ENCODE results near the gene GPRC5C.
"Not testable (repeated sequence)": the region's sequence is repeated elsewhere in the genome, so short reads cannot be mapped to it uniquely, and the experiment has no call there.

GPRC5C gene

DNA sequence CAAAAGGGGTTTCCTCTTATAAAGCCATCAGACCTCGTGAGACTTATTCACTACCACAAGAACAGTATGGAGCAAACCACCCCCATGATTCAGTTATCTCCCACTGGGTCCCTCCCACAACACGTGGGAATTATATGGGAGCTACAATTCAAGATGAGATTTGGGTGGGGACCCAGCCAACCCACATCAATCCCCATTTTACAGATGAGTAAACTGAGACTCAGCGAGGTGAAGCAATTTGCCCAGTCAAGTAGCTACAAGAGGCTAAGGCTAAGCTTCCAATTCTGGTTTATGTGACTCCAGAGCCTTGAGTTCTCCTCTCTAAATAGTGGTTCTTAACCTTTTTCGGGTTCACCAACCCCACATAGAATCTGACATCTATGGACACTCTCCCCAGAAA is 43.3 kb downstream of the GPRC5C start:
- H3K4me1 ChIP-seq (ENCODE audit: control insufficient read depth, insufficient read depth, low read length, poor library complexity, severe bottlenecking), result no peaks in the 10 kb centered on the region
- WGBS, 2 experiments (ENCODE audit: insufficient coverage in 2 of 2), result 93 to 94% methylated on average over 2 to 3 of the region's 4 CpGs
- H3K9me3 ChIP-seq (ENCODE audit: control insufficient read depth, low read length), result peaks cover 15% of the 10 kb centered on the region
- H3K27ac ChIP-seq (ENCODE audit: low read depth, low read length, severe bottlenecking), result no peak overlapping the region
- H3K36me3 ChIP-seq (ENCODE audit: control insufficient read depth, insufficient read depth, low read length), result no peaks in the 10 kb centered on the region
- no peak overlapping the region for H3K4me3 ChIP-seq (ENCODE audit: extremely low read depth, insufficient read depth, low read length, poor library complexity, severe bottlenecking)

DNA sequence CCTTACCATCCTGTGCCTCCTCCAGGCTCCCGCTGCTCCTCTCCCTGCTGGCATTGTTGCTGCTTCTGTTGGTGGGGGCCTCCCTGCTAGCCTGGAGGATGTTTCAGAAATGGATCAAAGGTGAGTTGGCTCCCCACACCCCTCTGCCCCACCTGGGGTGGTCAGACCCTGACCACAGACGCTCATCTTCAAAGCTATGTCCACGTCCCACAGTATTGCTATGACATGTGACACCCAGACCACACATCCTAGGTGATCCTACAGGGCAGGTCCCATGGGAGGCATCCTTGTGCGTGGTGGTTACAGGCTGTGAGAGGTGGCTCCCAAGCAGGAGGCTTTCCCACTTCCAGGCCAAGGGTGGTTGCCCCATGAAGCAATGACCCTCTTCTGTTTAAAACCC is 45.5 kb downstream of the GPRC5C start:
- H3K9me3 ChIP-seq (ENCODE audit: control insufficient read depth, low read length), result peaks cover 15% of the 10 kb centered on the region
- no peak overlapping the region for H3K27ac ChIP-seq (ENCODE audit: low read depth, low read length, severe bottlenecking)
- H3K36me3 ChIP-seq (ENCODE audit: control insufficient read depth, insufficient read depth, low read length), result no peaks in the 10 kb centered on the region
- no peak overlapping the region for H3K4me3 ChIP-seq (ENCODE audit: extremely low read depth, insufficient read depth, low read length, poor library complexity, severe bottlenecking)
- no peaks in the 10 kb centered on the region for H3K4me1 ChIP-seq (ENCODE audit: control insufficient read depth, insufficient read depth, low read length, poor library complexity, severe bottlenecking)
- 80 to 92% methylated on average over 1 to 3 of the region's 4 CpGs for whole genome bisulfite sequencing, 2 experiments (ENCODE audit: insufficient coverage in 2 of 2)

DNA sequence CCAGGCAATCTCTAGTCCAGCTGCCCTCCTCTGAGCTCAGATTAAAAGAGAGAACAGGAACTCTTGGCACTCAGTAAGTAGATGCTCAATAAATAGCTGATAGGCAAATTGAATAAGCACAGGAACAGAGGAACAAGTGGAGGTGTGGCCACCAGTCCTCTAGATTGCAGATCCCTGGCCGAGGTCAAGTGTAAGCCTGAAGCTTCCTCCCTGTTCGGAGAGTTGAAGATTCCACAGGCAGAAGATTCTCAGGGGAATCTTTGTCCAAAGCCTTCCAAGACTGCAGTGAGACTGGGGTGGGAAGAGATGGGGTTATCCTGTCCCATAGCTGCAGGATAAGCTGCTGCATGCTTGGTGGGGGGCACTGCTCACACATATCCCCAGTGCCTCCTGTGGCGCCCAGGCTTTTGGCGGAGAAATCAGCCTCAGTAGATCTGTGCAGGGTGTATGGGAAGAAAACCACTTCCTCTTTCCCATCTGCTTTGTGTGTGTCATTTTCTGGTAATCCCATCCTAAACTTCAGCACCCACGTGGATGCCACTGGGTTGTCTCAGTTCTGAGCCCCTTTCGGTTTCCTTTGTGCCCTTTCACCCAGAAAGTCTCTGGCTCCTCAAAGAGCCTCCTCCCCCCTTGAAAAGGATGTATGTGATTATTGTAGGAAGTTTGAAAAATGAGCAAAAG is 46.7 kb downstream of the GPRC5C start:
- Histone ChIP-seq H3K9me3 (ENCODE audit: control insufficient read depth, low read length) (peaks cover 15% of the 10 kb centered on the region), H3K36me3 (ENCODE audit: control insufficient read depth, insufficient read depth, low read length) (no peaks in the 10 kb centered on the region), H3K4me1 (ENCODE audit: control insufficient read depth, insufficient read depth, low read length, poor library complexity, severe bottlenecking) (no peaks in the 10 kb centered on the region), H3K4me3 (ENCODE audit: extremely low read depth, insufficient read depth, low read length, poor library complexity, severe bottlenecking) (no peak overlapping the region), H3K27ac (ENCODE audit: low read depth, low read length, severe bottlenecking) (no peak overlapping the region)
- 72 to 75% methylated on average over 2 to 4 of the region's 6 CpGs for WGBS, 2 experiments (ENCODE audit: insufficient coverage in 2 of 2)

DNA sequence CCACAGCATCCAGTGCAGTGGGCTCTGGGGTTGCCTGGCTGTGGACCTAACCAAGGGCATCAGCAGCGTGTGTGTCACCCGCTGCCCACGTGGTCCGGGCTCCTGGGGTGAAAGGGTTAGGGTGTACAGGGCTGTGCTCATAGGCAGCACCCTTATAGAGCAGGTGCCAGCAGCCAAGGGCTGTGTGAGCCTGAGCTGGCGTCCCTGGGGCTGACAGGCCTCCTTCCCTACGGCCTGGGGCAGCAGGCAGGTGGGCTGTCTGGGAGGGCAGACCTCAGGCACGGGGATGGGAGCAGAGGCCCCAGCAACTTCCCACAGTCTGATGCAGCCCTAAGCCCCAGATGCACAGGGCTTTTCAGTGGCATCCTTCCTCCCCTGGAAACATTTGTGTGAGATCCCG is 48.4 kb downstream of the GPRC5C start:
- Histone ChIP-seq H3K9me3 (ENCODE audit: control insufficient read depth, low read length) (peaks cover 12% of the 10 kb centered on the region), H3K4me1 (ENCODE audit: control insufficient read depth, insufficient read depth, low read length, poor library complexity, severe bottlenecking) (no peaks in the 10 kb centered on the region), H3K27ac (ENCODE audit: low read depth, low read length, severe bottlenecking) (no peak overlapping the region), H3K4me3 (ENCODE audit: extremely low read depth, insufficient read depth, low read length, poor library complexity, severe bottlenecking) (no peak overlapping the region), H3K36me3 (ENCODE audit: control insufficient read depth, insufficient read depth, low read length) (no peaks in the 10 kb centered on the region)
- WGBS, 2 experiments (ENCODE audit: insufficient coverage in 2 of 2), result 77 to 92% methylated on average over 4 to 7 of the region's 8 CpGs

DNA sequence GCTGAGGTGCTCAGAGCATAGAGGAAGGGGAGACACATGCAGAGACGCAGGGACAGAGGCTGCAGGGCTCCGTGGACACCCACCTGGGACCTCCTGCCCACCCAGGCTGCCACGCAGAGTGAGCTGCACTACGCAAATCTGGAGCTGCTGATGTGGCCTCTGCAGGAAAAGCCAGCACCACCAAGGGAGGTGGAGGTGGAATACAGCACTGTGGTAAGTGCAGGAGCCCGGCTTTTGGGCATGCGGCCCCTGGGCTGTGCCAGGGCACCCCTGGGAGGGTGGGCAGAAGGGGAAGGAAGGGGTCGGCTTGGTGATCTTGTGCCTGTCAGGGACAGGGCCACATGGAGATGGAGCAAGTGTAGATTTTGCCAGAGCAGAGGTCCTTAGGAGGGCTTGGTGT is 49.7 kb downstream of the GPRC5C start:
- 92 to 94% methylated on average over 6 of the region's 7 CpGs for WGBS, 2 experiments (ENCODE audit: insufficient coverage in 2 of 2)
- H3K36me3 ChIP-seq (ENCODE audit: control insufficient read depth, insufficient read depth, low read length), result no peaks in the 10 kb centered on the region
- no peaks in the 10 kb centered on the region for H3K4me1 ChIP-seq (ENCODE audit: control insufficient read depth, insufficient read depth, low read length, poor library complexity, severe bottlenecking)
- no peak overlapping the region for H3K4me3 ChIP-seq (ENCODE audit: extremely low read depth, insufficient read depth, low read length, poor library complexity, severe bottlenecking)
- no peak overlapping the region for H3K27ac ChIP-seq (ENCODE audit: low read depth, low read length, severe bottlenecking)
- H3K9me3 ChIP-seq (ENCODE audit: control insufficient read depth, low read length), result no peaks in the 10 kb centered on the region

DNA sequence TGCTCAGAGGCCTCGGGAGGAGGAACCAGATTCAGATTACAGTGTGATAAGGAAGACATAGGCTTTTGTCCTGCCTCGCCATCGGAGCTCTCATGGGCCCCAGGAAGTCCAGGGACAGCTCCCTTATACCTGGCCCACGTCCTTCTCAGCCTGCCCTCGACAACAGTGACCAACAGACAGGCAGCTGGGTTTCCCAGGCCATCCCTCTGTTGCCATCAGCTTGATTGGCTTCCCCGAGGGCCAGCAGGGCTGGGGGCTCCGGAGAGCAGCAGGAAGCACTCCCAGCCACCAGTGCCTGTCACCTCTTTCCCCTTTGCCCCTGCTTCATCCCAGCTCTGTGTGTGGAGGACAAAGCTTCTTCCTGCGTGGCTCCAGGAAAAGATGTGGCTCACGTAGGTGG is 52.2 kb downstream of the GPRC5C start:
- WGBS, 2 experiments (ENCODE audit: insufficient coverage in 2 of 2), result 67 to 89% methylated on average over 7 of the region's 9 CpGs
- Histone ChIP-seq H3K9me3 (ENCODE audit: control insufficient read depth, low read length) (no peaks in the 10 kb centered on the region), H3K36me3 (ENCODE audit: control insufficient read depth, insufficient read depth, low read length) (no peaks in the 10 kb centered on the region), H3K27ac (ENCODE audit: low read depth, low read length, severe bottlenecking) (no peak overlapping the region), H3K4me3 (ENCODE audit: extremely low read depth, insufficient read depth, low read length, poor library complexity, severe bottlenecking) (no peak overlapping the region), H3K4me1 (ENCODE audit: control insufficient read depth, insufficient read depth, low read length, poor library complexity, severe bottlenecking) (no peaks in the 10 kb centered on the region)

DNA sequence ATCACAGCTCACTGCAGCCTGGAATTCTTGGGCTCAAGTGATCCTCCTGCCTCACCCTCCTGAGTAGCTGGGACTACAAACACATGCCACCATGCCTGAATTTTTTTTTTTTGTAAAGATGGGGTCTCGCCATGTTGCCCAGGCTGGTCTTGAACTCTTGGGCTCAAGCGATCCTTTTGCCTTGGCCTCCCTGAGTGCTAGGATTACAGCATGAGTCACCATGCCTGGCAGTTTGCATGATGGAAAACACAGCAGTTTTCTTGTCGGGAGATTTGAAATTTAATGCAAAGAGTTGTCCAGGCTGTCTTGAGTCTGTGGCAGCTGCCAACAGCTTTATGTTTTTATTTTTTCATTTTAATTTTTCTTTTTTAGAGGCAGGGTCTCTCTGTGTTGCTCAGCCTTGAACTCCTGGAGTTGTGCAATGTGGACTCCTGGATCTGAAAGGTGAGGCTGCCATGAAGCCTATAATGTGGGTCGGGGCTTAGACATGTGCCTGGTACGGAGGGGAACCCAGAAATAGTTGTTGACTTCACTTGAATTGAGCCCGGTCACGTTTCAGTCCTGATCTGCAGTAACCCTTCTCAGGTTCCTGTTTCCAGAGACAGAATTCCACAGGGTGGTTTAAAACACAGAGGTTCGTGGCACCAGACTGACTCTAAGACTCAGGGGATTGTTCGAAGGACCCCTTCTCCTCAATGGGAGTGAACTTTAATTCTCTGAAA is 53.3 kb downstream of the GPRC5C start:
- WGBS, 2 experiments (ENCODE audit: insufficient coverage in 2 of 2), result 81% methylated on average over 8 of the region's 9 CpGs
- Histone ChIP-seq H3K9me3 (ENCODE audit: control insufficient read depth, low read length) (no peaks in the 10 kb centered on the region), H3K4me3 (ENCODE audit: extremely low read depth, insufficient read depth, low read length, poor library complexity, severe bottlenecking) (no peak overlapping the region)

DNA sequence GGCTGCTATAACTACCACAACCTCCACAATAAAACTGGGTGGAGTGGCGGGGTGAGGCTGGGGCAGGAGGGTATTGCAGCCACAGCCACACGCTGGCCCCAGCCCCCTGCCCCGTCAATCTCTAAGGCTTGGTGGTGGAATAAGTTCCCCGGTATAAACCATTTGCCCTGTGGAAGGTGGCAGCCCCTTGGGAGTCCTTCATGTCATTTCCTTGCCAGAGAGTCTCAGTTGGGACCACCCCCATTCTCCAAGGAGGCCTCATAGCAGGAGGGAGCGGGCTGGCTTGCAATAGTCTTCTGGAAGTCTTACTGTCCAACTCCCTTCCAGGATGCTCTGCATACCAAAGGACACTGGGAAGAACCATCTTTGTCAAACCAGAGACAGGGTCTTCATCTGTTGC is 54.0 kb downstream of the GPRC5C start:
- Histone ChIP-seq H3K4me1 (ENCODE audit: control insufficient read depth, insufficient read depth, low read length, poor library complexity, severe bottlenecking) (no peaks in the 10 kb centered on the region), H3K36me3 (ENCODE audit: control insufficient read depth, insufficient read depth, low read length) (no peaks in the 10 kb centered on the region), H3K27ac (ENCODE audit: low read depth, low read length, severe bottlenecking) (no peak overlapping the region), H3K9me3 (ENCODE audit: control insufficient read depth, low read length) (no peaks in the 10 kb centered on the region), H3K4me3 (ENCODE audit: extremely low read depth, insufficient read depth, low read length, poor library complexity, severe bottlenecking) (no peak overlapping the region)
- 86 to 100% methylated on average over 3 of the region's 5 CpGs for WGBS, 2 experiments (ENCODE audit: insufficient coverage in 2 of 2)

More for the DNA sequence above, 53.3 kb downstream of the GPRC5C start:
- H3K4me1 ChIP-seq (ENCODE audit: control insufficient read depth, insufficient read depth, low read length, poor library complexity, severe bottlenecking), result no peaks in the 10 kb centered on the region
- H3K27ac ChIP-seq (ENCODE audit: low read depth, low read length, severe bottlenecking), result no peak overlapping the region
- no peaks in the 10 kb centered on the region for H3K36me3 ChIP-seq (ENCODE audit: control insufficient read depth, insufficient read depth, low read length)

DNA sequence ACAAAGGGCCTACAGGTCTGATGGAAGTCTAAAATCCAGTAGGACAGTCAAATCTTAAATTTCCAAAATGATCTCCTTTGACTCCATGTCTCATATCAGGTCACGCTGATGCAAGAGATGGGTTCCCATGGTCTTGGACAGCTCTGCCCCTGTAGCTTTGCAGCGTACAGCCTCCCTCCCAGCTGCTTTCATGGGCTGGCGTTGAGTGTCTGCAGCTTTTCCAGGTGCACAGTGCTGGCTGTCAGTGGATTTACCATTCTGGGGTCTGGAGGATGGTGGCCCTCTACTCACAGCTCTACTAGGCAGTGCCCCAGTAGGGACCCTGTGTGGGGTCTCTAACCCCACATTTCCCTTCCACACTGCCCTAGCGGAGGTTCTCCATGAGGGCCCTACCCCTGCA is 56.4 kb downstream of the GPRC5C start:
- not testable (repeated sequence) for H3K36me3 ChIP-seq (ENCODE audit: control insufficient read depth, insufficient read depth, low read length); H3K9me3 ChIP-seq (ENCODE audit: control insufficient read depth, low read length); H3K27ac ChIP-seq (ENCODE audit: low read depth, low read length, severe bottlenecking); H3K4me1 ChIP-seq (ENCODE audit: control insufficient read depth, insufficient read depth, low read length, poor library complexity, severe bottlenecking); H3K4me3 ChIP-seq (ENCODE audit: extremely low read depth, insufficient read depth, low read length, poor library complexity, severe bottlenecking)
- 89 to 96% methylated on average over 3 to 4 of the region's 4 CpGs for WGBS, 2 experiments (ENCODE audit: insufficient coverage in 2 of 2)

DNA sequence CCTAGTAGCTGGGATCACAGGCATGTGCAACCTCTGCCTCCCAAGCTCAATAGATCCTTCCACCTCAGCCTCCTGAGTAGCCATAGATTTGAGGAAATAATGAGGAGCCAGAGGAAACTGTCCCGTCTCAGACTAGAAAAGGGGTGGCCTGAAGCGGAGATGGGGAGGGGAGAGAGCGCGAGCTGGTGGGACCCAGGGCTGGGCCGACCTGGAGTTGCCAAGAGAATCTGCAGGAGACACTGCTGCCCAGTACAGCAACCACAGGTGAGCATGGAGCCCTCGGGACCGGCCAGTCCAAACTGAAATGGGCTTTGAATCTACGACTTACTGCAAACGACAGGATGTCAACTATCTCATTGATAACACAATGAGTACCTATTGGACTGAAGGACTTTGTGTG is 58.8 kb downstream of the GPRC5C start:
- WGBS, 2 experiments (ENCODE audit: insufficient coverage in 2 of 2), result 91 to 95% methylated on average over 4 to 8 of the region's 9 CpGs
- no peaks in the 10 kb centered on the region for H3K36me3 ChIP-seq (ENCODE audit: control insufficient read depth, insufficient read depth, low read length)
- H3K27ac ChIP-seq (ENCODE audit: low read depth, low read length, severe bottlenecking), result no peak overlapping the region
- no peaks in the 10 kb centered on the region for H3K9me3 ChIP-seq (ENCODE audit: control insufficient read depth, low read length)
- no peaks in the 10 kb centered on the region for H3K4me1 ChIP-seq (ENCODE audit: control insufficient read depth, insufficient read depth, low read length, poor library complexity, severe bottlenecking)
- H3K4me3 ChIP-seq (ENCODE audit: extremely low read depth, insufficient read depth, low read length, poor library complexity, severe bottlenecking), result no peak overlapping the region

DNA sequence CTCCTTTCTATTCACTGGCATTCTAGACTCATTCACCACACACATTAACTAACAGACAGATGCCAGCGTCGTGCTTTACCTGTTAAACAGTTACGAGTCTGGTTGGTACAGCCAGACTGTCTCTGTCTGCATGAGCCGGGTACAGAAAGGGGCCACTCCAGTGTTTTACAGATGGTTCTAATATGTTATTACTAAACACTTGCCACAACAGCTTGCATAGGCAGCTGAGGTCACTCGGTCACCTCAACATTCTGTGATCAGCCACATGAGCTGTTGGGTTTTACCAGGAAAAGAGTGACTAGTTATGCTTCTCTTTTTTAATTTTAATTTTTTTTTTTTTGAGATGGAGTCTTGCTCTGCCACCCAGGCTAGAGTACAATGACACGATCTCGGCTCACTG is 59.7 kb downstream of the GPRC5C start:
- no peak overlapping the region for H3K27ac ChIP-seq (ENCODE audit: low read depth, low read length, severe bottlenecking)
- H3K4me1 ChIP-seq (ENCODE audit: control insufficient read depth, insufficient read depth, low read length, poor library complexity, severe bottlenecking), result no peaks in the 10 kb centered on the region
- 87 to 88% methylated on average over 6 to 7 of the region's 7 CpGs for WGBS, 2 experiments (ENCODE audit: insufficient coverage in 2 of 2)
- H3K4me3 ChIP-seq (ENCODE audit: extremely low read depth, insufficient read depth, low read length, poor library complexity, severe bottlenecking), result no peak overlapping the region
- H3K36me3 ChIP-seq (ENCODE audit: control insufficient read depth, insufficient read depth, low read length), result no peaks in the 10 kb centered on the region
- H3K9me3 ChIP-seq (ENCODE audit: control insufficient read depth, low read length), result no peaks in the 10 kb centered on the region

Data from mesodermal cell (in vitro differentiated cells).